Neural cell (in vitro differentiated cells): ENCODE measurements around the gene ARRB1. TPM values are rescaled to one million over a fixed set of nuclear protein-coding genes. Genes with fewer than 3 reads are reported as not detected.

ENCODE experiments used
- H2AFZ ChIP-seq: fragments of 200-600, 300-800 bp; sonication (generic), shearing (Covaris generic); 2 replicates; pipeline ENCODE4 v1.6.0; 2014; ENCODE audit warnings: low read depth, mild to moderate bottlenecking, antibody characterized with exemption, low read length, moderate library complexity
- H3F3A ChIP-seq: fragments of 200-600 bp; shearing (Covaris generic); 2 replicates; pipeline ENCODE4 v1.6.1; 2016; ENCODE audit warnings: mild to moderate bottlenecking, moderate library complexity, mixed read lengths, antibody characterized with exemption, low read length; ENCODE audit not compliant: insufficient read depth, poor library complexity, severe bottlenecking
- H3K27ac ChIP-seq: fragments of 200-600, 300-800 bp; sonication (generic), shearing (Covaris generic); 2 replicates; pipeline ENCODE4 v1.5.1; 2014; ENCODE audit warnings: mild to moderate bottlenecking, low read length, moderate library complexity
- H3K27me3 ChIP-seq: fragments of 300-800, 200-600 bp; sonication (generic), shearing (Covaris generic); 2 replicates; pipeline ENCODE4 v1.6.0; 2014; ENCODE audit warnings: mild to moderate bottlenecking, low read depth, low read length, moderate library complexity; ENCODE audit not compliant: insufficient read depth
- H3K36me3 ChIP-seq: fragments of 300-800, 200-600 bp; sonication (generic), shearing (Covaris generic); 2 replicates; pipeline ENCODE4 v1.5.1; 2014; ENCODE audit warnings: mild to moderate bottlenecking, antibody characterized with exemption, low read length, moderate library complexity; ENCODE audit not compliant: insufficient read depth
- H3K4me2 ChIP-seq: fragments of 300-800, 200-600 bp; sonication (generic), shearing (Covaris generic); 2 replicates; pipeline ENCODE4 v1.6.0; 2014; ENCODE audit warnings: mild to moderate bottlenecking, low read length
- H3K4me3 ChIP-seq: fragments of 300-800, 200-600 bp; sonication (generic), shearing (Covaris generic); 2 replicates; pipeline ENCODE4 v1.5.1; 2014; ENCODE audit warnings: mild to moderate bottlenecking, low read length, moderate library complexity
- H3K79me2 ChIP-seq: fragments of 200-600 bp; shearing (Covaris generic); replicated peaks from 2 replicates; pipeline ENCODE4 v1.6.0; 2014; ENCODE audit warnings: mild to moderate bottlenecking, low read length, moderate library complexity; ENCODE audit not compliant: insufficient read depth
- H3K9ac ChIP-seq: fragments of 300-800, 200-600 bp; sonication (generic), shearing (Covaris generic); 2 replicates; pipeline ENCODE4 v1.6.1; 2016; ENCODE audit warnings: mild to moderate bottlenecking, low read length, mixed read lengths
- H3K9me2 ChIP-seq: fragments of 200-600 bp; shearing (Covaris generic); 2 replicates; pipeline ENCODE4 v1.6.1; 2016; ENCODE audit warnings: mild to moderate bottlenecking, low read length, mixed read lengths; ENCODE audit not compliant: insufficient read depth
- H3K9me3 ChIP-seq: fragments of 200-600, 300-800 bp; sonication (generic), shearing (Covaris generic); 2 replicates; pipeline ENCODE4 v1.6.1; 2016; ENCODE audit warnings: mild to moderate bottlenecking, mixed run types, low read length, moderate library complexity, mixed read lengths
- H4K20me1 ChIP-seq: fragments of 200-600 bp; shearing (Covaris generic); 2 replicates; pipeline ENCODE4 v1.6.1; 2016; ENCODE audit warnings: mild to moderate bottlenecking, mixed run types; ENCODE audit not compliant: insufficient read depth
- EP300 ChIP-seq: fragments of 450-650 bp; conservative IDR thresholded peaks from 2 replicates; pipeline ENCODE4 v1.6.1; 2014; ENCODE audit warnings: antibody characterized with exemption, mild to moderate bottlenecking, moderate library complexity; ENCODE audit not compliant: poor library complexity, severe bottlenecking
- EZH2 ChIP-seq: fragments of 200-600, 300-800 bp; shearing (Covaris generic), sonication (generic); IDR thresholded peaks from 2 replicates; pipeline ENCODE4 v1.6.1; 2014; ENCODE audit warnings: antibody characterized with exemption, low read length, borderline replicate concordance, mild to moderate bottlenecking; ENCODE audit not compliant: insufficient read depth, poor library complexity, severe bottlenecking
- MXI1 ChIP-seq: fragments of 450-650 bp; conservative IDR thresholded peaks from 2 replicates; pipeline ENCODE4 v1.6.1; 2014; ENCODE audit warnings: antibody characterized with exemption, mild to moderate bottlenecking; ENCODE audit not compliant: poor library complexity, severe bottlenecking
- POLR2AphosphoS5 ChIP-seq: IDR thresholded peaks from 2 replicates; pipeline ENCODE4 v1.6.1; 2012
- RAD21 ChIP-seq: fragments of 450-650 bp; conservative IDR thresholded peaks from 2 replicates; pipeline ENCODE4 v1.6.1; 2014; ENCODE audit warnings: antibody characterized with exemption, mild to moderate bottlenecking, moderate library complexity
- SMC3 ChIP-seq: fragments of 450-650 bp; conservative IDR thresholded peaks from 2 replicates; pipeline ENCODE4 v1.6.1; 2014; ENCODE audit warnings: antibody characterized with exemption, mild to moderate bottlenecking, moderate library complexity; ENCODE audit not compliant: poor library complexity
- TAF1 ChIP-seq: IDR thresholded peaks from 2 replicates; pipeline ENCODE4 v1.6.1; 2012; ENCODE audit warnings: low read depth
- polyA plus RNA-seq: library from polyadenylated mRNA; depleted of rRNA; stranded (reverse); fragments of >200 nt; gene quantifications from 2 replicates; pipeline ENCODE4 v1.2.3, GENCODE V29; 2014
- TF ChIP-seq, protein P1 (sequence below): IDR thresholded peaks from 2 replicates; pipeline ENCODE4 v1.6.1; 2012; ENCODE audit warnings: borderline replicate concordance
- TF ChIP-seq, protein P2 (sequence below): fragments of 450-650 bp; IDR thresholded peaks from 2 replicates; pipeline ENCODE4 v1.5.1; 2014; ENCODE audit warnings: antibody characterized with exemption, mild to moderate bottlenecking, moderate library complexity; ENCODE audit not compliant: poor library complexity, severe bottlenecking

ARRB1 gene
- polyA plus RNA-seq, 1 donor from 2014 or later, result 5.7 TPM

DNA sequence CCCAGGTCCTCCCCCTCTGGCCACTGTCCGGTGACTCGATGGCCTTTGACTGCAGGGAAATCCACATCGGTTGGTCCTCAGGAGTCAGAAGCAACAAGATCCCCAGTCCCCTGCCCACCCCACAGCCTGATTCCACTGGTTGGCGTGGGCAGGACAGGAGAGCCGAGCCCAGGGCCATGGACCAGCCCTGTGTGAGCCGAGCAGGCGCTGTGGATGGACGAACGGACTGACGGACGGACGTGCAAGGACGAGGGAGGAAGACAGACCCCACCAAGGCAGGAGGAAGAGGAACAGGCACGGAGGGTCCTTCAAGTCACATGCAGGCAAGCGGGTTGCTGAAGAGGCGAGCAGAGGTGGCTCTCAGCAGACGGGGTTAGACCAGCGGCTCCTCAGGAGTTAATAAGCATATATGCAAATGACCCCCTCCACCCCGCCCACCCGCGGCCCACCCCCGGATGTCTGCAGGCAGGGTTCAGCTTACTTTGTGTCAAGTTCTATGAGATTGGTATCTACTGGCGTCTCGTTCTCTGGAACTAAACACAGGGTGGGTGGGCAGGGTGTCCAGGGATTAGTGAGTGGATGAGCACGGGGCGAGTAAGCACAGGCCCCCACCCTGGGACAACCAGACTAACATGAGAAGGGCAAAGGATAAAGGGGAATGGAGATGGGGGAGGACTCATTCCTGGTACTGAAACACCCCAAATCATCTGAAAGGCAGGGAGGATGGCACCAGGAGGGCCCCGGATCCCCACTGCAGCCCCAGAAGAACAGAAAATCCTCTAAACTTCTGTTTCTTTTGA, 84.1 kb downstream of the ARRB1 start (continued):
- TF ChIP-seq, protein P1, sequence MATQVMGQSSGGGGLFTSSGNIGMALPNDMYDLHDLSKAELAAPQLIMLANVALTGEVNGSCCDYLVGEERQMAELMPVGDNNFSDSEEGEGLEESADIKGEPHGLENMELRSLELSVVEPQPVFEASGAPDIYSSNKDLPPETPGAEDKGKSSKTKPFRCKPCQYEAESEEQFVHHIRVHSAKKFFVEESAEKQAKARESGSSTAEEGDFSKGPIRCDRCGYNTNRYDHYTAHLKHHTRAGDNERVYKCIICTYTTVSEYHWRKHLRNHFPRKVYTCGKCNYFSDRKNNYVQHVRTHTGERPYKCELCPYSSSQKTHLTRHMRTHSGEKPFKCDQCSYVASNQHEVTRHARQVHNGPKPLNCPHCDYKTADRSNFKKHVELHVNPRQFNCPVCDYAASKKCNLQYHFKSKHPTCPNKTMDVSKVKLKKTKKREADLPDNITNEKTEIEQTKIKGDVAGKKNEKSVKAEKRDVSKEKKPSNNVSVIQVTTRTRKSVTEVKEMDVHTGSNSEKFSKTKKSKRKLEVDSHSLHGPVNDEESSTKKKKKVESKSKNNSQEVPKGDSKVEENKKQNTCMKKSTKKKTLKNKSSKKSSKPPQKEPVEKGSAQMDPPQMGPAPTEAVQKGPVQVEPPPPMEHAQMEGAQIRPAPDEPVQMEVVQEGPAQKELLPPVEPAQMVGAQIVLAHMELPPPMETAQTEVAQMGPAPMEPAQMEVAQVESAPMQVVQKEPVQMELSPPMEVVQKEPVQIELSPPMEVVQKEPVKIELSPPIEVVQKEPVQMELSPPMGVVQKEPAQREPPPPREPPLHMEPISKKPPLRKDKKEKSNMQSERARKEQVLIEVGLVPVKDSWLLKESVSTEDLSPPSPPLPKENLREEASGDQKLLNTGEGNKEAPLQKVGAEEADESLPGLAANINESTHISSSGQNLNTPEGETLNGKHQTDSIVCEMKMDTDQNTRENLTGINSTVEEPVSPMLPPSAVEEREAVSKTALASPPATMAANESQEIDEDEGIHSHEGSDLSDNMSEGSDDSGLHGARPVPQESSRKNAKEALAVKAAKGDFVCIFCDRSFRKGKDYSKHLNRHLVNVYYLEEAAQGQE, result no peak

DNA sequence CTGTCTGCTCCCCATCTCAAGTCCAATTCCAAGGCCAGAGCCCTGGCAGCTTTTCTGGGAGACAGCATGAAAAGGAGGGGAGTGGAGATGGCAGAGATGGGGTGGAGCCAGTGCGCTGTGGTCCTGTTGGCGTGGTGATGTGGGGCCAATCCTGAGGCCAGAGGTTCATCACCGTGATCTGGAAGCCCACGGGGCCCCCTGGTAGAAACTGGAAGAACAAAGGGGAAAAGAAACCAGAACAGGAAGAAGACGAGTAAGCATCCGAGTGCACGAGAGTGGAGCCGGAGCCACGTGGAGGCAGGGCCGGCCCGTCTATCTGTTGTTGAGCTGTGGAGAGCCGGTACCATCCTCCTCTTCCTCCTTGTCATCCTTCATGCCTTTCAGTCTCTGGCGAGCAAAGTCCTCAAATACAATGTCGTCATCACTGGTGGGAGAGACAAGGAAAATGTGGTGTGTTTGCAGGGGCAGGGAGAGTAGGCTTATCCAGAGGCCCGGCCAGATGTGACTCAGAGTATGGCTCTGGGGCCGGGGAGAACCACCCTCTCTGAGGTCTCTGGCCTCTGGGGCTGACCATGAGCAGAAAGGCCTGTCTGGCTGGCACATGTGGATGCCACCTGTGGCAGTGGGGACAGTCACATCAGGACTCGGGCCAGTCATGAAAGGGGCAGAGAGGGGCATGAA, 85.5 kb downstream of the ARRB1 start:
- H3K4me3 ChIP-seq, result no peak overlapping the region
- H3K79me2 ChIP-seq, result no peaks in the 10 kb centered on the region
- no peak overlapping the region for H3K4me2 ChIP-seq
- H3K36me3 ChIP-seq, result no peaks in the 10 kb centered on the region
- no peak overlapping the region for H2AFZ ChIP-seq
- no peak overlapping the region for H3K9ac ChIP-seq
- TF ChIP-seq EP300 (no peak), TAF1 (no peak), RAD21 (no peak), EZH2 (no peak)
- no peak overlapping the region for H3K27ac ChIP-seq
- no peaks in the 10 kb centered on the region for H3K27me3 ChIP-seq
- no peaks in the 10 kb centered on the region for H3K9me2 ChIP-seq
- no peaks in the 10 kb centered on the region for H3K9me3 ChIP-seq
- H4K20me1 ChIP-seq, result no peaks in the 10 kb centered on the region
- no peaks in the 10 kb centered on the region for H3F3A ChIP-seq

DNA sequence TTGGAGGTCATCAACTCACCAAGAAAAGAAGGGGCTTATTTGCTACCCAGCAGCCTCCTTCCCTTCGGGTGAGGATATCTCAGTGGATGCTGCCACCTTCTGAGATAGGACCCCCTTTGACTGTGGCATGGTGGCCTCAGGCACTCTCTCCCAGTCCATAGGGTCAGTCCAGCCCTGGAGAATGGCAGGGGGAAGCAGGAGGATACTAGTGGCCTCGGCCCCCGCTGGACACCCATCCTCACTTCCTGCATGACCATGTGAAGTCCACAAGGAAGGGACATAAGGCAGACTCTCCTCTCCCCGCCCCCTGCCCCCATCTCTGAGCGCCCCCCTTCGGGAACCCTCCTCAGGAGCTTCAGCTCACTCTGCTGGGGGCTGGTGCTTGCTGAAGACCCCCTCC, 86.5 kb downstream of the ARRB1 start:
- no peaks in the 10 kb centered on the region for H3K79me2 ChIP-seq

More for the DNA sequence above, 86.5 kb downstream of the ARRB1 start:
- H3K4me3 ChIP-seq, result no peak overlapping the region
- TF ChIP-seq TAF1 (no peak), SMC3 (no peak), POLR2AphosphoS5 (no peak), EP300 (no peak), MXI1 (no peak), EZH2 (no peak), RAD21 (no peak)
- TF ChIP-seq, protein P2, sequence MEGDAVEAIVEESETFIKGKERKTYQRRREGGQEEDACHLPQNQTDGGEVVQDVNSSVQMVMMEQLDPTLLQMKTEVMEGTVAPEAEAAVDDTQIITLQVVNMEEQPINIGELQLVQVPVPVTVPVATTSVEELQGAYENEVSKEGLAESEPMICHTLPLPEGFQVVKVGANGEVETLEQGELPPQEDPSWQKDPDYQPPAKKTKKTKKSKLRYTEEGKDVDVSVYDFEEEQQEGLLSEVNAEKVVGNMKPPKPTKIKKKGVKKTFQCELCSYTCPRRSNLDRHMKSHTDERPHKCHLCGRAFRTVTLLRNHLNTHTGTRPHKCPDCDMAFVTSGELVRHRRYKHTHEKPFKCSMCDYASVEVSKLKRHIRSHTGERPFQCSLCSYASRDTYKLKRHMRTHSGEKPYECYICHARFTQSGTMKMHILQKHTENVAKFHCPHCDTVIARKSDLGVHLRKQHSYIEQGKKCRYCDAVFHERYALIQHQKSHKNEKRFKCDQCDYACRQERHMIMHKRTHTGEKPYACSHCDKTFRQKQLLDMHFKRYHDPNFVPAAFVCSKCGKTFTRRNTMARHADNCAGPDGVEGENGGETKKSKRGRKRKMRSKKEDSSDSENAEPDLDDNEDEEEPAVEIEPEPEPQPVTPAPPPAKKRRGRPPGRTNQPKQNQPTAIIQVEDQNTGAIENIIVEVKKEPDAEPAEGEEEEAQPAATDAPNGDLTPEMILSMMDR, result no peak
- TF ChIP-seq, protein P1, result no peak
- no peaks in the 10 kb centered on the region for H3K36me3 ChIP-seq
- no peak overlapping the region for H3K27ac ChIP-seq
- no peaks in the 10 kb centered on the region for H3F3A ChIP-seq
- H3K4me2 ChIP-seq, result no peak overlapping the region
- no peaks in the 10 kb centered on the region for H3K9me2 ChIP-seq
- H3K9ac ChIP-seq, result no peak overlapping the region
- H3K27me3 ChIP-seq, result no peaks in the 10 kb centered on the region
- H2AFZ ChIP-seq, result no peak overlapping the region
- no peaks in the 10 kb centered on the region for H3K9me3 ChIP-seq
- H4K20me1 ChIP-seq, result no peaks in the 10 kb centered on the region
